Inferior parietal cortex (tissue), 1 donor: Measurements from ENCODE around the gene DRD2.
"Not testable (repeated sequence)": the region's sequence is repeated elsewhere in the genome, so short reads cannot be mapped to it uniquely, and the experiment has no call there.

Experiments
- DNase-seq: peaks from one replicate; pipeline ENCODE4 v3.0.0-alpha.2; 2016; ENCODE audit errors: extremely low spot score

Gene DRD2

DNA sequence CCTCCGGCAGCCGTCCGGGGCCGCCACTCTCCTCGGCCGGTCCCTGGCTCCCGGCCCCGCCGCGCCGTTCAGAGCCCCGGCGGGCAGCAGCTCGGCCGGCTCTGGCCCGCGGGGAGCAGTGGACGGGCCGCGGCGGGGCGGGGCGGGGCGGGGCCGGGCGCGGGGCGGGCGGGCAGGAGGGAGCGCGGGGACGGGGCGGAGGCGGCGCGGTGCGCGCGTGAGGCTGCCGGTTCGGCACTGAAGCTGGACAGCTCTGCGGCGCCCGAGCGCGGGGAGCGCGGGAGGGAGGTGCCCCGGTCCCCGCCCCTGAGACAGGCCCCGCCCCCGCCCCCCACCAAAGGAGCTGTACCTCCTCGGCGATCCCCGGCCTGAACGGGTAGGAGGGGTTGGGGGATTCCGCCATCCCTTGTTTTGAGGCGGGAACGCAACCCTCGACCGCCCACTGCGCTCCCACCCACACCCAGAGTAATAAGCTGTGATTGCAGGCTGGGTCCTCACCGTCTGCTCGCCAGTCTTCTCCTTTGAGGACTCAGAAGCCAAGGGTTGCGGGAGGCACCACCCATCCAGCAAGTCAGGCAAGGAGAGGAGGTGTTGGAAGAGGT lies at the start of gene DRD2:
Gene DRD2, minus strand, starts transcription at position 239 of the 602 bp plus-strand sequence. CDS start 50,747 bp downstream, outside the sequence.
- no peak for DNase-seq

DNA sequence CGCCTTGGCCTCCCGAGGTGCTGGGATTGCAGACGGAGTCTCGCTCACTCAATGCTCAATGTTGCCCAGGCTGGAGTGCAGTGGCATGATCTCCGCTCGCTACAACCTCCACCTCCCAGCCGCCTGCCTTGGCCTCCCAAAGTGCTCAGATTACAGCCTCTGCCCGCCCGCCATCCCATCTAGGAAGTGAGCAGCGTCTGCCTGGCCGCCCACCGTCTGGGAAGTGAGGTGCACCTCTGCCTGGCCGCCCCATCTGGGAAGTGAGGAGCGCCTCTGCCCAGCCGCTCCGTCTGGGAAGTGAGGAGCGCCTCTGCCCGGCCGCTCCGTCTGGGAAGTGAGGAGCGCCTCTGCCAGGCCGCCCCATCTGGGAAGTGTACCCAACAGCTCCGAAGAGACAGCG lies 48.7 kb upstream of the DRD2 start:
- DNase-seq: not testable (repeated sequence)

- DNase-seq: no peak
These were observed 46.7 kb upstream of the DRD2 start for GRCh38 chr11:113521737-113522517.

GRCh38 chr11:113519989-113520613 lies 44.9 kb upstream of the DRD2 start:
- no peak for DNase-seq

GRCh38 chr11:113518716-113519495 lies 43.7 kb upstream of the DRD2 start:
- DNase-seq: no peak

GRCh38 chr11:113517361-113517760 lies 42.2 kb upstream of the DRD2 start:
- DNase-seq: no peak

GRCh38 chr11:113514856-113515255 lies 39.7 kb upstream of the DRD2 start:
- DNase-seq: no peak

GRCh38 chr11:113507341-113507740 lies 32.1 kb upstream of the DRD2 start:
- no peak for DNase-seq

GRCh38 chr11:113506893-113507292 lies 31.7 kb upstream of the DRD2 start:
- DNase-seq: no peak

- no peak for DNase-seq
These were observed 31.3 kb upstream of the DRD2 start for GRCh38 chr11:113506461-113506860.

- DNase-seq: peak; percentile 80
These were observed 30.6 kb upstream of the DRD2 start for GRCh38 chr11:113505541-113506375.

DNA sequence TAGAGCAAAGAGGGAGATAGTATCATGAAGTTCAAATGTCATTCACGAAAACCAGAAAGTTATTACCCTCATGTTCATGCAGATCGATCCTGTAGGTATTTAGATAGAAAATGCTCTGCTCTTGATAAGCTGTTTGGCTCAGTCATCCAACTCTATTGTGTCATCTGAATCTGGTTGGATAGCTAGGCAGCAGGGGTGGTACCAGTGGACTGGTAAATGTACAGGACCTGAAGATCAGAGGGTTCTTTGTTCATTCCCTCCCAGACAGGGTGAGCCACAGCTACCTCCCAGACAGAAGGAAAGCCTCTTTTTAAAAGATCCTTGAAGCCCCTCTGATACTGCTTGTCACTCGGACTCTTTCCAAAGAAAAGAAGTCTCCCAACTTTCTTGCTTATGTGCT lies 29.8 kb upstream of the DRD2 start:
- peak; percentile 9 for DNase-seq

DNA sequence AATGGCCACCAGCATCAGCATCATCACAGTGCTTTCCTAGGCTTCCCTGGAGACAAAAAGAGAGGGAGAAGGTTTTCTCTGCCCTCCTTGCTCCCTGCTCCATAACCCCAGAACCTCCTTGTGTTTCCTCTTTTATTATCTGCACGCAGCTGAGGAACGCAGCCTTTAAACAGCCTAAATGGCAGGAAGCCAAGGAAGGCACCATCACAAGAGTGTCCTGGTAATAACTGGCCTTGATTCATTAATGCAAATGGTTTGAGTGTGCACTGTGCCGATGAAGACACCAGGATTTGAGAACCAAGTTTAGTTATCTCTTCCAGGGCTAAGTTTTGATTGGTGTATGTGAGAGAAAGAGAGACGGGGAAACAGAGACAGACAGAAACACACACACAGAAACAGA lies 29.4 kb upstream of the DRD2 start:
- peak; percentile 8 for DNase-seq

GRCh38 chr11:113504071-113504470 lies 28.9 kb upstream of the DRD2 start:
- no peak for DNase-seq

- DNase-seq: no peak
These were observed 22.1 kb upstream of the DRD2 start for GRCh38 chr11:113497066-113497910.

- no peak for DNase-seq
These were observed 20.9 kb upstream of the DRD2 start for GRCh38 chr11:113496026-113496651.

- no peak for DNase-seq
These were observed 18.8 kb upstream of the DRD2 start for GRCh38 chr11:113494021-113494420.

GRCh38 chr11:113493206-113493605 lies 18.0 kb upstream of the DRD2 start:
- no peak for DNase-seq

- DNase-seq: no peak
These were observed 13.7 kb upstream of the DRD2 start for GRCh38 chr11:113488931-113489351.

DNA sequence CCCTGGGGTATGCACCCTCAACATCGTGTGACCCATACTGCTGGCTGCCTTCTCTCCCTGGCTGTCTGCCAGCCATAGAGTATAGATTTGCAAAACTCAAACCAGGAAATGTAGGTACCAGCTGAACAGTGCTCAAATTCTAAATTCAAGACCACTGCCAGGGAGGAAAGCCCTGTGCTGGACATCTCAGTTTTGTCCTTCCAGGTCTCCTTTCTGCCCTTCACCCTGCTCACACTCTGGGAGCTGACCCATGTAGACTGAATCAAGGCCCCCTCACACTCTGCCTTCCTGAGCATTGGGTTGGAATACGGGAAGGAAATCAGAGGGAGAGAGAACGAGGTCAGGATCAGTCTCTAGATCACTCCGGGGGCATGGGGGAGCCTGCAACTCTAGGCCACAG lies 12.4 kb upstream of the DRD2 start:
- no peak for DNase-seq
